Gastroesophageal sphincter (tissue), 4 donors: ENCODE results near the gene TPRX2. TPM values are rescaled to one million over a fixed set of nuclear protein-coding genes. Genes with fewer than 3 reads are reported as not detected.

Experiments used
- ATAC-seq: fragments of 150-250 bp; one replicate; pipeline ENCODE4 v1.9.1; 2016; ENCODE audit warnings: mild to moderate bottlenecking, moderate library complexity
- H3K27ac ChIP-seq, 4 donors: fragments of 200-600 bp; sonication (generic) in 3 of 4; 1 replicate in 3 of 4; 2 replicates in 1 of 4; pipeline ENCODE4 v1.5.1; 2016 to 2019
- H3K27me3 ChIP-seq: fragments of 200-600 bp; sonication (generic); one replicate; pipeline ENCODE4 v1.5.1; 2019
- H3K36me3 ChIP-seq, 2 donors: fragments of 200-600 bp; sonication (generic); one replicate each; pipeline ENCODE4 v1.5.1; 2019; ENCODE audit warnings: control low read depth in 1 of 2
- H3K4me1 ChIP-seq, 3 donors: fragments of 200-600 bp; sonication (generic); 1 replicate in 2 of 3; 2 replicates in 1 of 3; pipeline ENCODE4 v1.5.1; 2016 to 2019; ENCODE audit warnings: control low read depth in 2 of 3
- H3K4me3 ChIP-seq, 2 donors: fragments of 200-600 bp; sonication (generic); one replicate each; pipeline ENCODE4 v1.5.1; 2019; ENCODE audit warnings: mild to moderate bottlenecking in 1 of 2, moderate library complexity in 1 of 2
- H3K9me3 ChIP-seq, 3 donors: fragments of 200-600 bp; sonication (generic); one replicate each; pipeline ENCODE4 v1.5.1; 2017 to 2019; ENCODE audit warnings: control low read depth in 2 of 3
- EP300 ChIP-seq: sonication (generic); formaldehyde crosslinking; IDR thresholded peaks from one replicate; pipeline ENCODE4 v1.6.1; 2017; ENCODE audit warnings: antibody characterized with exemption, mild to moderate bottlenecking
- POLR2A ChIP-seq, 2 donors: fragments of 450-650 bp; IDR thresholded peaks; one replicate each; pipeline ENCODE4 v1.6.1; 2017; ENCODE audit warnings: antibody characterized with exemption in 2 of 2, mild to moderate bottlenecking in 2 of 2, moderate library complexity in 1 of 2
- POLR2AphosphoS5 ChIP-seq: sonication (generic); formaldehyde crosslinking; IDR thresholded peaks from one replicate; pipeline ENCODE4 v1.6.1; 2017; ENCODE audit warnings: antibody characterized with exemption
- whole genome bisulfite sequencing, 2 donors: methylation state at CpG; one replicate each; pipeline ENCODE4 v1.1.5; 2018; ENCODE audit warnings: low coverage in 1 of 2; 5-methylcytosine and 5-hydroxymethylcytosine counted together
- total RNA-seq, 4 donors: library from RNA; depleted of rRNA; stranded (reverse); fragments of >200 nt; gene quantifications; one replicate each; pipeline ENCODE4 v1.1.0, GENCODE V29; 2016
- TF ChIP-seq, protein P1 (sequence below), 4 experiments: fragments of 200-600 bp in 2 of 4; fragments of 450-650 bp in 2 of 4; sonication (generic) in 1 of 4; IDR thresholded peaks; one replicate each; pipeline ENCODE4 v1.5.1; 2017 to 2019; ENCODE audit warnings: antibody characterized with exemption in 4 of 4, mild to moderate bottlenecking in 2 of 4, moderate library complexity in 2 of 4

Gene TPRX2
- total RNA-seq, 4 donors from 2014 or later: not detected

DNA sequence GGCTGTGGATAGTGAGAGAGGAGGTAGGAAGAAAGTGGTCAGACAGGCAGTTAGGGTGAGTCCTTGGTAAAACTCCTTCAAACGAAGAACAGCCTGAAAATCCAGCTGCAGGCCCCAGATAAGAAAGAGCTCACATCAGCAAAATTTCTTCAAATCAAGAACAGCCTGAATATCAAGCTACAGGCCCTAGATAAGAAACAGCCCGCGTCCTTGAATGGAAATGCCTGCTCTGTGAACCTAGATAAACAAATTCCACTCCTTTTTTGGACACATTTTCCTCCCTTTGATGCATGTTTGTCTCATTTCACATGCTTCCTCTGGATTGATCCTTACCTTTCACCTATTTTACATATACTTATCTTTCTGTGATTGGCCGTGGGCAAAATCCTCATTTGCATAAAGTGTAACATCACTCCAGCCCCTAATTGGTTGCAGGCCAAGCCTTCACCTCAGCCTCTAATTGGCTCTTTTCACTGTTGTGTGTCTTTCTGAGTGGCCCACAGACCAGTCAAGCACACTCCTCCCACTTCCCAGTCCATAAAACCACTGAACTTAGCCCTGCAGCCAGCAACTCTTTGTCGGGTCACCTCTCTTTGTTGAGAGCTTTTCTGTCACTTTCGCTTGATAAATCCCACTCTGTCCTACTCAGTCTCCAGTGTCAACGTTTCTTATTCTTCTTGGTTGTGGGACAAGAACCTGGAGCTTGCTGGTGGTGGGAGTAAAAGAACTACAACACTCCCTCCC lies 33.1 kb downstream of the TPRX2 start:
- no peak for TF ChIP-seq POLR2A (IDR thresholded peaks at IDR 0.05)
- TF ChIP-seq, protein P1, sequence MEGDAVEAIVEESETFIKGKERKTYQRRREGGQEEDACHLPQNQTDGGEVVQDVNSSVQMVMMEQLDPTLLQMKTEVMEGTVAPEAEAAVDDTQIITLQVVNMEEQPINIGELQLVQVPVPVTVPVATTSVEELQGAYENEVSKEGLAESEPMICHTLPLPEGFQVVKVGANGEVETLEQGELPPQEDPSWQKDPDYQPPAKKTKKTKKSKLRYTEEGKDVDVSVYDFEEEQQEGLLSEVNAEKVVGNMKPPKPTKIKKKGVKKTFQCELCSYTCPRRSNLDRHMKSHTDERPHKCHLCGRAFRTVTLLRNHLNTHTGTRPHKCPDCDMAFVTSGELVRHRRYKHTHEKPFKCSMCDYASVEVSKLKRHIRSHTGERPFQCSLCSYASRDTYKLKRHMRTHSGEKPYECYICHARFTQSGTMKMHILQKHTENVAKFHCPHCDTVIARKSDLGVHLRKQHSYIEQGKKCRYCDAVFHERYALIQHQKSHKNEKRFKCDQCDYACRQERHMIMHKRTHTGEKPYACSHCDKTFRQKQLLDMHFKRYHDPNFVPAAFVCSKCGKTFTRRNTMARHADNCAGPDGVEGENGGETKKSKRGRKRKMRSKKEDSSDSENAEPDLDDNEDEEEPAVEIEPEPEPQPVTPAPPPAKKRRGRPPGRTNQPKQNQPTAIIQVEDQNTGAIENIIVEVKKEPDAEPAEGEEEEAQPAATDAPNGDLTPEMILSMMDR (IDR thresholded peaks at IDR 0.05): no peak
- TF ChIP-seq POLR2AphosphoS5: no peak
- no peak for TF ChIP-seq EP300
- Histone ChIP-seq H3K4me3 (no peak overlapping the region), H3K4me1 (no peaks in the 10 kb centered on the region), H3K9me3 (peaks cover 0 to 14% (median 0%) of the 10 kb centered on the region in 3 donors), H3K36me3 (no peaks in the 10 kb centered on the region), H3K27ac (no peak overlapping the region), H3K27me3 (no peaks in the 10 kb centered on the region)
- ATAC-seq: no peak
- WGBS, 2 donors: 30 to 57% methylated on average over 5 to 7 of the region's 7 CpGs

DNA sequence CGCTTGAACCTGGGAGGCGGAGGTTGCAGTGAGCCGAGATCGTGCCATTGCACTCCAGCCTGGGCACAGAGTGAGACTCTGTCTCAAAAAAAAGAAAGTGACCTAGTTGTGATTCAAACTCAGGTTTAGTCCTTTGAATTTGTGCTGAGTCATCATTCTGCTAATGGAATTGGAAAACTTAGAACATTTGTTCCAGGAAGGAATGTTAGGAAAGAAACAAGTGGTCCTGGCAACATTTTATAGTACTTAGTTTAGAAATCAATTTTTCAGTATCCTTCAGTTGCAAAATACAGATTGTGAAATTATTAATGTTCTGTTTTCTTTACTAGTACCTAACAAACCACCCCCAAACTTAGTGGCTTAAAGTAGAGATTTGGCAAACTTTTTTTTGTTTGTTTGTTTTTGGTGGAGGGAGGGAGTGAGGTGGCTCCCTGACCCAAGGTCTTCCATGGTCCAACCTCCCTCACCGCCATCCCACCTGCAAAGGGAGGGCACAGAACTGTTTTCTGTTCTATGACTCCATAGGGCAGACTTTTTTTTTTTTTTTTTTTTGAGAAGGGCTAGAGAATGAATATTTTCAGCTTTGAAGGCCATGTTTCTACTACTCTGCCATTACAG lies 36.2 kb downstream of the TPRX2 start:
- Histone ChIP-seq H3K4me1 (no peaks in the 10 kb centered on the region), H3K27ac (no peak overlapping the region), H3K36me3 (no peaks in the 10 kb centered on the region), H3K27me3 (peaks cover 9% of the 10 kb centered on the region), H3K4me3 (no peak overlapping the region), H3K9me3 (peaks cover 0 to 14% (median 0%) of the 10 kb centered on the region in 3 donors)
- TF ChIP-seq EP300 (no peak), POLR2AphosphoS5 (peak; percentile 46)
- TF ChIP-seq, protein P1 (IDR thresholded peaks at IDR 0.05): no peak
- ATAC-seq: no peak
- 86 to 100% methylated on average over 1 to 4 of the region's 5 CpGs for WGBS, 2 donors

DNA sequence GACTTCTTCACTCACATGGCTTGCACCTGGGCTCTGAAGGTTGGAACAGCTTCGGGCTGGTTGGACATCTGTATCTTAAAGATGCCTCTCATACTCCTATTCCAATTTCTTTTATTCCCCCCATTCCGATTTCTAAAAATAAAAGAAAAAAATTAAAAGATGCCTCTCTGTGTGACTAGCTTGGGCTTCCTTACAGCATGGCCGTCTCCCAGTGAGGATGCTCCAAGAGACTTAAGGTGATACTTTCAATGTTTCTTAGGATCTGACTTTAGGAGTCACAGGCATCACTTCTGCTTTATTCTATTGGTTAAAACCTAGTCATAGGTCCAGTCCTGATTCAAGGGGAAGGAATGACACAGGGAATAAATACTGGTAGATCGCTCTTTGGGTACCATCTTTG lies 37.0 kb downstream of the TPRX2 start:
- no peak for ATAC-seq
- WGBS, 2 donors: 65 to 93% methylated on average over 4 of the region's 4 CpGs
- H3K4me3 ChIP-seq: no peak overlapping the region

DNA sequence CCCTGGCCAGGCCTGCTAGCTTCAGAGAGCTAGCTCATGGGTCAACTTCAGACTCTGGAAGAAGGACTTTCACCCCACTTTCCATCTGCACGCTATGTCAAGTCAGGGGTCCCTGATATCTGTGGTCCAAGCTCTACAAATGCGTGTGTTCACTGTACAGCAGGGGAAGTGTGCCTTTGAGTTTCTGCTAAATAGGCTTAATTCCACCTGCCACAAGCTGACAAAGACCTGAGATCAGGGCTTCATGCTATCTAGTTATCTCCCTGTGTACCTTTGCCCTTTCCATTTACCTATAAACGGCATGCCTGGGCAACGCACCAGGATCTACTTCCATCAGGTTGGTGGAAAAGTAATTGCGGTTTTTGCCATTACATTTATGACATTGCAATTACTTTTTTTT lies 37.7 kb downstream of the TPRX2 start:
- no peak for ATAC-seq
- Histone ChIP-seq H3K27me3 (peaks cover 9% of the 10 kb centered on the region), H3K9me3 (peaks cover 0 to 14% (median 0%) of the 10 kb centered on the region in 3 donors), H3K4me1 (no peaks in the 10 kb centered on the region), H3K4me3 (no peak overlapping the region), H3K36me3 (no peaks in the 10 kb centered on the region), H3K27ac (no peak overlapping the region)
- no peak for TF ChIP-seq POLR2AphosphoS5
- no peak for TF ChIP-seq POLR2A (IDR thresholded peaks at IDR 0.05)
- no peak for TF ChIP-seq EP300
- TF ChIP-seq, protein P1 (IDR thresholded peaks at IDR 0.05): no peak
- 83 to 100% methylated on average over 1 to 5 of the region's 5 CpGs for WGBS, 2 donors

More for the DNA sequence above, 37.0 kb downstream of the TPRX2 start:
- H3K9me3 ChIP-seq: peaks cover 0 to 14% (median 0%) of the 10 kb centered on the region in 3 donors
- H3K27me3 ChIP-seq: peaks cover 9% of the 10 kb centered on the region
- no peak overlapping the region for H3K27ac ChIP-seq
- H3K4me1 ChIP-seq: no peaks in the 10 kb centered on the region
- H3K36me3 ChIP-seq: no peaks in the 10 kb centered on the region
- no peak for TF ChIP-seq POLR2AphosphoS5
- TF ChIP-seq POLR2A (IDR thresholded peaks at IDR 0.05): no peak
- TF ChIP-seq, protein P1 (IDR thresholded peaks at IDR 0.05): no peak
- TF ChIP-seq EP300: no peak

DNA sequence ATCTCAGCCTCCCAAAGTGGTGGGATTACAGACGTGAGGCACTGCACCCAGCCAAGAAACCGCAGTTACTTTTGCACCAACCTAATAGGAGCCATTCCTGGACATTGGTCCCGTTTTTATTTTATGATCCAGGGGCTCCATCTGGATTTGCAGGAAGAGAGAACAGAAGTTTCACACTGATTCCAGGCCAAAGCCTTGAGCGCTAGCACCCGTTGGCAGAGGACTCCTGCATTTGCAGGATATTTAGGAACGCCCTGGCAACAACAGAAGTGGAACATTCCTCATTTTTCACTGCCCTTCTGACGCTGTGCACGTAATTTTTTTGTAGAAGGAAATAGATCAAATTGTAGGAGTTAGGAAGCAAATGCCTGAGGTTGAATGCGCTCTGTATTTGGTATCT lies 38.8 kb downstream of the TPRX2 start:
- WGBS, 2 donors: 55 to 70% methylated on average over 6 to 9 of the region's 9 CpGs
- peaks cover 15% of the 10 kb centered on the region for H3K27me3 ChIP-seq
- no peaks in the 10 kb centered on the region for H3K36me3 ChIP-seq
- peaks cover 0 to 7% (median 0%) of the 10 kb centered on the region in 3 donors for H3K9me3 ChIP-seq
- TF ChIP-seq, protein P1 (IDR thresholded peaks at IDR 0.05): no peak
- no peak for TF ChIP-seq EP300
- no peak for TF ChIP-seq POLR2AphosphoS5
- TF ChIP-seq POLR2A (IDR thresholded peaks at IDR 0.05): no peak
- H3K27ac ChIP-seq: no peak overlapping the region
- no peaks in the 10 kb centered on the region for H3K4me1 ChIP-seq
- H3K4me3 ChIP-seq: no peak overlapping the region
- no peak for ATAC-seq
